CD4-positive, alpha-beta T cell treated with Interleukin-21 for 1 hour (primary cell): ENCODE data around the gene RAVER1.
"Not testable (repeated sequence)": the region's sequence is repeated elsewhere in the genome, so short reads cannot be mapped to it uniquely, and the experiment has no call there.

Source experiments
- DNase-seq: peaks from one replicate; pipeline ENCODE4 v3.0.0-alpha.2; 2020

Gene RAVER1

DNA sequence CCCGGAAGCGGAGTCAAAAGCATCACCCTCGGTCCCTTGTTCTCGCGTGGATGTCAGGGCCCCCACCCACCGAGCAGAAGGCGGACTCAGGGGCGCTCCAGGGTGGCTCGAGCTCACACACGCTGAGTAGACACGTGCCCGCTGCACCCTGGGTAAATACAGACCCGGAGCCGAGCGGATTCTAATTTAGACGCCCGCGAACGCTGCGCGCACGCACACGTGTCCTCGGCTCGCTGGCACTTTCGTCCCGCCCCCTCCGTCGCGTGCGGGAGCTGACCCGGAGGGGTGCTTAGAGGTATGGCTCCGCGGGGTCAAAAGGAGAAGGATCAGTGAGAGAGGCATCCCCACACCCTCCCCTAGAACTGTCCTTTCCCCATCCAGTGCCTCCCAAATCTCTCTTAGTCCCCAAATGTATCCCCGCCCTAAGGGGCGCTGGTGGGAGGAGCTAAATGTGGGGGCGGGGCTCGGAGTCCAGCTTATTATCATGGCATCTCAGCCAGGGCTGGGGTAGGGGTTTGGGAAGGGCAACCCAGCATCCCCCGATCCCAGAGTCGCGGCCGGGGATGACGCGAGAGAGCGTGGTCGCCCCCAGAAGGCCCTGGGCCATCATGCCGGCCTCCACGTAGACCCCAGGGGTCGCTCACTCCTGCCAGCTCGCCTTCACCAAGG is 44.0 kb downstream of the RAVER1 start:
- DNase-seq: peak; percentile 71

- no peak for DNase-seq
Observed at GRCh38 chr19:10288662-10289166, 44.6 kb downstream of the RAVER1 start.

GRCh38 chr19:10286803-10287737 is 46.3 kb downstream of the RAVER1 start, which contains the start of gene ICAM4:
ICAM4 (plus strand) TSS chr19:10286955; CDS start chr19:10287013, 58 bp downstream.
- DNase-seq: no peak

DNA sequence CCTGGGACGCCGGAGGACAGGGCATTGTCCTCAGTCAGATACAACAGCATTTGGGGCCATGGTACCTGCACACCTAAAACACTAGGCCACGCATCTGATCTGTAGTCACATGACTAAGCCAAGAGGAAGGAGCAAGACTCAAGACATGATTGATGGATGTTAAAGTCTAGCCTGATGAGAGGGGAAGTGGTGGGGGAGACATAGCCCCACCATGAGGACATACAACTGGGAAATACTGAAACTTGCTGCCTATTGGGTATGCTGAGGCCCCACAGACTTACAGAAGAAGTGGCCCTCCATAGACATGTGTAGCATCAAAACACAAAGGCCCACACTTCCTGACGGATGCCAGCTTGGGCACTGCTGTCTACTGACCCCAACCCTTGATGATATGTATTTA is 47.9 kb downstream of the RAVER1 start:
- DNase-seq: no peak

- DNase-seq: no peak
Observed at GRCh38 chr19:10284960-10285278, 48.4 kb downstream of the RAVER1 start.

- no peak for DNase-seq
Observed at GRCh38 chr19:10284065-10284959, 49.0 kb downstream of the RAVER1 start.

GRCh38 chr19:10283301-10284064 is 49.8 kb downstream of the RAVER1 start:
- no peak for DNase-seq

DNA sequence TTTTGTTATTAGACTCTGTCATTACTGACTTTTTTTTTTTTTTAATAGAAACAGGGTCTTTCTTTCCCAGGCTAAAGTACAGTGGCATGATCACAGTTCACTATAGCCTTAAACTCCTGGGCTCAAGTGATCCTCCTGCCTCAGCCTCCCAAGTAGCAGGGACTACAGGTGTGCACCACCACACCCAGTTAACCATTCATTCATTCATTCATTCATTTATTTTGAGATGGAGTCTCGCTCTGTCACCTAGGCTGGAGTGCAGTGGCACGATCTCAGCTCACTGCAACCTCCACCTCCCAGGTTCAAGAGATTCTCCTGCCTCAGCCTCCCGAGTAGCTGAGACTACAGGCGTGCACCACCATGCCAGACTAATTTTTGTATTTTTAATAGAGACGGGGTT is 51.3 kb downstream of the RAVER1 start:
- not testable (repeated sequence) for DNase-seq

DNA sequence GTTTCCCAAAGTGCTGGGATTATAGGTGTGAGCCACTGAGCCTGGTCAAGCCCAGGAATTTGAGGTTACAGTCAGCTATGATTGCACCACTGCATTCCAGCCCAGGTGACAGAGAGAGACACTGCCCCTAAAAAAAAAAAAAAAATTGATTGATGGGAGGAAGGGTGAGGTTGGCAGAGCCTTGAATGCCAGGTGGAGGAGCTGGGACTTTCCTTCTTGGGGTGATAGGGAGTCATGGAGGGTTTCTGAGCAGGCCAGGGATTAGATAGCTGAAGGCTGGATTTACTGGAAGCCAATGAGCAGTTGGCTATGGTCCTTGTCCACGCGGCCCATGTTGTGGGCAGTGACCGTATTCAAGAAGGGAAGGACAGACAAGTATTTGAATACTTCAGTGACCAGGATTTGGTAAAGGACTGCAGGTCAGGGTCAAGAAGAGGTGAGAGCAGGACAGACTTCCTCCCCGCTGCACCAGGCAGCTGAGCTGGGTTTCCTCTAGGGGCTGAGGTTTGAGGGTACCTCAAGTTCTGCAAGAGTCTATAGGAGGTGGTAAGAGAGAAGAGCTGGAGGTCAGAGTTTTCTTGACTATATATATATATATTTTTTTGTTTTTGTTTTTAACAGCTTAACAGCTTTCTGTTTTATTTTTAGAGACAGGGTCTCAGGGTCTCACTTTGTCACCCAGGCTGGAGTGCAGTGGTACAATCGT is 53.4 kb downstream of the RAVER1 start:
- DNase-seq: no peak

- no peak for DNase-seq
Observed at GRCh38 chr19:10278935-10279334, 54.4 kb downstream of the RAVER1 start.

GRCh38 chr19:10277795-10278589 is 55.3 kb downstream of the RAVER1 start:
- DNase-seq: no peak

DNA sequence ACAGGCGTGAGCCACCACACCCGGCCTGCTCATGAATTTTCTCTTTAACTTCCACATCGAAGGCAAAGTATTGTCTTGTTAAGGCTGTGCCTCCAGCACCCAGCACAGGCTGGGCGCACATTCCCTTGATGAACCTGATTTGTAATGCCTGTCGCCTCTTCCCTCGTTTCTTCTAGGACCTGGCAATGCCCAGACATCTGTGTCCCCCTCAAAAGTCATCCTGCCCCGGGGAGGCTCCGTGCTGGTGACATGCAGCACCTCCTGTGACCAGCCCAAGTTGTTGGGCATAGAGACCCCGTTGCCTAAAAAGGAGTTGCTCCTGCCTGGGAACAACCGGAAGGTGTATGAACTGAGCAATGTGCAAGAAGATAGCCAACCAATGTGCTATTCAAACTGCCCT is 58.7 kb downstream of the RAVER1 start:
- DNase-seq: no peak

DNA sequence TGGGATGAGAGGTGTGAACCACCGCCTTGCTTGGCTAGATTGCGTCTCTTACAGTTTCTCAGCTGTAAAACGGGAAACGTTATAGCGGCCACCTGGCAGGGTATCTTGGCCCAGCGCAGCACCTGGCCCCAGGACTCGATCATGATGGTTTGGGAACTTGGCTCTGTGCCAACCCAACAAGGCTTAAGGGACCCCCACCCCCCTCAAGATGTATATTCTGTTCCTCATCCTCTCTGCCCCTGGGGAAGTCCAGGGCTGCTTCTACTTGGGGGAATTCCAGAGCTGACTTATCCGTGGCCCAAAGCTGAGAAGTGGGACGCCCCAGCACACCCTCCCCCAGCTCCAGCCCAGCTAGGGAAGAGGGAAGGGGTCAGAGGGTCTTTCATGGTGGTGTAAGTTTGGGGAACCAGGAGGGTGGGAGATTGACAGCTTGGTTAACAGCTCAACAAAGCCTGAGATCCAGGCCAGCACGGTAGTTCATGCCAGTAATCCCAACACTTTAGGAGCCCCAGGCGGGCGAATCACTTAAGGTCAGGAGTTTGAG is 61.7 kb downstream of the RAVER1 start:
- DNase-seq: peak; percentile 77

GRCh38 chr19:10270616-10271394 is 62.5 kb downstream of the RAVER1 start, which contains the start of gene ICAM1:
ICAM1 (plus strand) TSS chr19:10271120; CDS start chr19:10271160, 40 bp downstream.
- peak; percentile 89 for DNase-seq

DNA sequence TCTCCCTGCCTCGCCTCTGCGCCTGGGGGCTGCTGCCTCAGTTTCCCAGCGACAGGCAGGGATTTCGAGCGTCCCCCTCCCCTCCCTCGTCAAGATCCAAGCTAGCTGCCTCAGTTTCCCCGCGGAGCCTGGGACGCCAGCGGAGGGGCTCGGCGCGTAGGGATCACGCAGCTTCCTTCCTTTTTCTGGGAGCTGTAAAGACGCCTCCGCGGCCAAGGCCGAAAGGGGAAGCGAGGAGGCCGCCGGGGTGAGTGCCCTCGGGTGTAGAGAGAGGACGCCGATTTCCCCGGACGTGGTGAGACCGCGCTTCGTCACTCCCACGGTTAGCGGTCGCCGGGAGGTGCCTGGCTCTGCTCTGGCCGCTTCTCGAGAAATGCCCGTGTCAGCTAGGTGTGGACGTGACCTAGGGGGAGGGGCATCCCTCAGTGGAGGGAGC is 63.1 kb downstream of the RAVER1 start:
- DNase-seq: peak; percentile 84

GRCh38 chr19:10269333-10270179 is 63.8 kb downstream of the RAVER1 start:
- DNase-seq: peak; percentile 91

- DNase-seq: no peak
Observed at GRCh38 chr19:10268071-10268470, 65.3 kb downstream of the RAVER1 start.

GRCh38 chr19:10266706-10267105 is 66.6 kb downstream of the RAVER1 start:
- DNase-seq: no peak
